Spleen (tissue), 7 donors: ENCODE measurements around the gene MAGEB17.

Experiments used
- POLR2A ChIP-seq, 3 donors: fragments of 450-650 bp; IDR thresholded peaks; one replicate each; pipeline ENCODE4 v1.5.1; 2017; ENCODE audit warnings: antibody characterized with exemption in 3 of 3, mild to moderate bottlenecking in 1 of 3
- TF ChIP-seq, protein P1 (sequence below), 11 experiments: fragments of 200-600 bp in 7 of 11; fragments of 450-650 bp in 4 of 11; sonication (generic) in 4 of 11; IDR thresholded peaks in 8 of 11; conservative IDR thresholded peaks in 3 of 11; 1 replicate in 7 of 11; 2 replicates in 4 of 11; pipeline versions ENCODE4 v1.4.0 to v1.8.0; 2016 to 2021; ENCODE audit warnings: antibody characterized with exemption in 11 of 11, inconsistent platforms in 4 of 11, mild to moderate bottlenecking in 1 of 11
- donor health status: DM: no; HTN: no; CAD: no; lungs with moderate emphysema.
- donor health status: DM: no; HTN: no; CAD: no.
- donor health status: DM: no; HTN: no; CAD: no.

DNA sequence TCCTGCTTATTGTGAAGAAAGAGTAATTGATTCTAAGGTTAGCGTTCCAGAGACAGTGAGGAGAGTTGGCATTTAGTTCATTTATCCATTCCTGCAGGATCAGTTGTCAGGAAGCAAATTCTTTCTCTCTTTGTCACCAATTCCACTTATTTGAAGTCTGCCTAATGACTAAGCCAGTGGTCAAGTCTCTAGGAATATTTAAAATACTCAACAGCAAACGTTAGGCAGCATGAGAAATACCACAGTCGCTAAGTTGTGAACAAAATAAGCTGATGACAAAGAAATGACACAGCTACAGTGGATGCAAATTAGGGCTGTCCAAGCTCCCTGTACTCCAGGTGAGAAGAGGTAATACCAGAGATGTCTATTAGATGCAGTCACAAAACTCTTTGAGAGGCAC is 6.6 kb upstream of the MAGEB17 start:
- TF ChIP-seq, protein P1, sequence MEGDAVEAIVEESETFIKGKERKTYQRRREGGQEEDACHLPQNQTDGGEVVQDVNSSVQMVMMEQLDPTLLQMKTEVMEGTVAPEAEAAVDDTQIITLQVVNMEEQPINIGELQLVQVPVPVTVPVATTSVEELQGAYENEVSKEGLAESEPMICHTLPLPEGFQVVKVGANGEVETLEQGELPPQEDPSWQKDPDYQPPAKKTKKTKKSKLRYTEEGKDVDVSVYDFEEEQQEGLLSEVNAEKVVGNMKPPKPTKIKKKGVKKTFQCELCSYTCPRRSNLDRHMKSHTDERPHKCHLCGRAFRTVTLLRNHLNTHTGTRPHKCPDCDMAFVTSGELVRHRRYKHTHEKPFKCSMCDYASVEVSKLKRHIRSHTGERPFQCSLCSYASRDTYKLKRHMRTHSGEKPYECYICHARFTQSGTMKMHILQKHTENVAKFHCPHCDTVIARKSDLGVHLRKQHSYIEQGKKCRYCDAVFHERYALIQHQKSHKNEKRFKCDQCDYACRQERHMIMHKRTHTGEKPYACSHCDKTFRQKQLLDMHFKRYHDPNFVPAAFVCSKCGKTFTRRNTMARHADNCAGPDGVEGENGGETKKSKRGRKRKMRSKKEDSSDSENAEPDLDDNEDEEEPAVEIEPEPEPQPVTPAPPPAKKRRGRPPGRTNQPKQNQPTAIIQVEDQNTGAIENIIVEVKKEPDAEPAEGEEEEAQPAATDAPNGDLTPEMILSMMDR (IDR thresholded peaks at IDR 0.05 in 8 of 11, conservative IDR thresholded peaks at IDR 0.05 in 3 of 11): no peak
- TF ChIP-seq POLR2A (IDR thresholded peaks at IDR 0.05): no peak
